ENCODE measurements around the gene ITGB1.
"Not testable (repeated sequence)": the region's sequence is repeated elsewhere in the genome, so short reads cannot be mapped to it uniquely, and the experiment has no call there.

Gene ITGB1

GRCh38 chr10:32980558-32981468, 22.8 kb upstream of the ITGB1 start:
- in situ Hi-C loops (cut with HindIII; ENCODE audit: low sequenced_read_pairs): no loop called here

- in situ Hi-C loops (cut with HindIII; ENCODE audit: low sequenced_read_pairs): no loop called here
Measured at GRCh38 chr10:32980242-32980557, 22.2 kb upstream of the ITGB1 start.

DNA sequence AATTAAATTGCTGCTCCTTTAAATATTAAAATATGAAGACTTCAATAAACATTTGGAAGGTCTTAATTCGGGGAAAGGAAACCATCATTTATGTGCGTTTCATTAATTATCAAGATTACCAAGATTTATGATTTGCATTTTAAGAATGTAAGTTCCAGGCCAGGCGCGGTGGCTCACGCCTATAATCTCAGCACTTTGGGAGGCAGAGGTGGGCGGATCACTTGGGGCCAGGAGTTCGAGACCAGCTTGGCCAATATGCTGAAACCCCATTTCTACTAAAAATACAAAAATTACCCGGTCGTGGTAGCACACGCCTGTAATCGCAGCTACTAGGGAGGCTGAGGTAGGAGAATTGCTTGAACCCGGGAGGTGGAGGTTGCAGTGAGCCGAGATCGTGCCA, 21.7 kb upstream of the ITGB1 start:
- in situ Hi-C loops (cut with HindIII; ENCODE audit: low sequenced_read_pairs): not testable (repeated sequence)

GRCh38 chr10:32979041-32979440, 21.0 kb upstream of the ITGB1 start:
- in situ Hi-C loops (cut with HindIII; ENCODE audit: low sequenced_read_pairs): no loop called here

DNA sequence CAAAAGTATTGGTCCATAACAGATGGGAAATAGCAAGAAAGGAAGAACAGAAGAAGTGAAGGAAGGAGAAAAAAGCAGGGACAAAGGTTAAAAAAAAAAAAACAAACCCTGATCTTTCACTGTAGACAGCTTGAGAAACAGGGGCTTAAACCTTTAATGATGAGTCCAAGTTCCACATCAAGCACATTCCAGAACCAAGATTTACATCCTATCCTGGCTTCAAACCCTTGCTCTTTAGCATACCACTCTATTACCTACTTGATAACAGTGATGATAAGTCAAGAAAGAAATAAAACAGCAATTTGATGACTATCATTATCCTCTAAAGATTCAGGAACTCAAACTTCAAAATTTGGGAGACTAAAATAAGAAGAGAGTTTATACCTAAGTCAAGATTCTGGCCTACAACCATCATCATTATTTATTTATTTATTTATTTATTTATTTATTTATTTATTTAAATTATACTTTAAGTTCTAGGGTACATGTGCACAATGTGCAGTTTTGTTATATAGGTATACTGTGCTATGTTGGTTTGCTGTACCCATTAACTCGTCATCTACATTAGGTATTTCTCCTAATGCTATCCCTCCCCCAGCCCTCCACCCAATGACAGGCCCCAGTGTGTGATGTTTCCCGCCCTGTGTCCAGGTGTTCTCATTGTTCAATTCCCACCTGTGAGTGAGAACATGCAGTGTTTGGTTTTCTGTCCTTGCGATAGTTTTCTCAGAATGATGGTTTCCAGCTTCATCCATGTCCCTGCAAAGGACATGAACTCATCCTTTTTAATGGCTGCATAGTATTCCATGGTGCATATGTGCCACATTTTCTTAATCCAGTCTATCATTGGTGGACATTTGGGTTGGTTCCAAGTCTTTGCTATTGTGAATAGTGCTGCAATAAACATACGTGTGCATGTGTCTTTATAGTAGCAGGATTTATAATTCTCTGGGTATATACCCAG, 20.1 kb upstream of the ITGB1 start:
- in situ Hi-C loops (cut with HindIII; ENCODE audit: low sequenced_read_pairs): not testable (repeated sequence)

DNA sequence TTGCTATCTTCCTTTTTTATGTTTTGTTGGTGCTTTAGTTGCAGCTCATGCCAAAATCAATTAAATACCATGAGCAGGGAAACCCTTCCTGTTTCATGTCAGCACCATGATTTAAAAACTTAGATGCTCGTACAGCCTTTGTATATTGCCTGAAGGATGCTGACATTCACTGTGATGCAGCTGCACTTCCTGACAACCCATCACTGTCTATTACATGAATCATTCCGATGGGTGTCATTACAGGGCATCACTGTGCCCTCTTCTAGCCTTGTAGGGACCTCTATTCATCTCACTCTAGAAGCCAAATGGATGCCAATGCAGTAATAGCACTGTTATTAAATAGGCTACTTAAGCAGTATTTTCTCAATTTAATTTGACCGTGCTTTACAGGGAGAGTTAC, 18.3 kb upstream of the ITGB1 start:
- in situ Hi-C loops (cut with HindIII; ENCODE audit: low sequenced_read_pairs): no loop called here

DNA sequence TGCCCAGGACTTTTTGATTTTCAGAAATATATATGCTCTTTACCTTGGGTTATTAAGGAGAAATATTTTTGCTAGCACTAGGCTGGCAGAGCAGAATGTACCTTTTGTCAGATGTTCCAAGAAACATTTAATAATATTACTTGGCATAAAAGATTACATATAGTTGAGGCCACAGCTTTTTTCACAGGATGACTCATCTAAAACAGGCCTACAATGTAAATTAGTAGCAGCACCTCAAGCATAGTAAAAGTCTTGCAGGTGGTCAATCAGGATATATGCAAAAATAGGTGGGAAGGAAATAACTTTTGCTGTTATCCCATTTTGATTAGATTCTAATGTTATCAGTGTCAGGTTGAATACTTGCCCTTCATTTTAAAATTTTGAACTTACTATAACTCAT, 14.9 kb upstream of the ITGB1 start:
- in situ Hi-C loops (cut with HindIII; ENCODE audit: low sequenced_read_pairs): no loop called here

DNA sequence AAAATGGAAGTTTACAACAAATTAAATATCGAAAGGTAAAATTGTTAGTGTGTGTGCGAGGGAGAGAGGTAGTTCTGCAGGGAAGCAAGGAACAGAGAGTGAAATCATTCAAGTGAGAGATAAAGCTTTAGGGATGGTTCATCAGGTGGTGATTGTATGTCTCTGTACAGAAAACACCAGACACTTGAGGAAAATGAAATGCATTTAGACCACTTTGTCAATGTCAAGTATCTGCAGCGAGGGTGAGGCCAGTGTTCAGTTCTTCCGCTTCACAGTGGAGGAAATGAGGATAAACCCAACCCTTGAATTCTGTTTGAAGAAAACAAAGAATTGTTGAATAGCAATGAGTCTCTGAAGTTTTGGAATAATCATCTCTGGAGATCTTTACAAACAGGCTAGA, 14.4 kb upstream of the ITGB1 start:
- in situ Hi-C loops (cut with HindIII; ENCODE audit: low sequenced_read_pairs): no loop called here

- in situ Hi-C loops (cut with HindIII; ENCODE audit: low sequenced_read_pairs): no loop called here
Measured at GRCh38 chr10:32971536-32972091, 13.6 kb upstream of the ITGB1 start.

DNA sequence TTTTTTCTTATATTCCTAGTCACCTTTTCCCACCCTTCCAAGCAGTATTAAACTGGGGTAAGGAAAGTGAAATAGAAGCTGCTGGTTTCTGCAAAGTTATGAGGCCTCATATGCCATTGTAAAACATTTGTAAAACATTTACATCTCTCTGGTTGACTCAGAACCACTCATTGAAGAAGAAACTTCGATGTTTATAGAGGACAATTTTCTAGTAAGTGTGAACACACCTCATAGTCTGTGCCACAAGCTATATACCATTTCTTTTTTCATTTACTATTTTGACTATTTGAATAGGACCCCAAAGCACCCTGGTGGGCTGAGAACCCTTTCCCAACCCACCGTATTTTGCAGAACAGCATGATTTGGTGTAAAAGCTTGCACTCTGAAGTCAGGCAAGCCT, 12.9 kb upstream of the ITGB1 start:
- in situ Hi-C loops (cut with HindIII; ENCODE audit: low sequenced_read_pairs): no loop called here

DNA sequence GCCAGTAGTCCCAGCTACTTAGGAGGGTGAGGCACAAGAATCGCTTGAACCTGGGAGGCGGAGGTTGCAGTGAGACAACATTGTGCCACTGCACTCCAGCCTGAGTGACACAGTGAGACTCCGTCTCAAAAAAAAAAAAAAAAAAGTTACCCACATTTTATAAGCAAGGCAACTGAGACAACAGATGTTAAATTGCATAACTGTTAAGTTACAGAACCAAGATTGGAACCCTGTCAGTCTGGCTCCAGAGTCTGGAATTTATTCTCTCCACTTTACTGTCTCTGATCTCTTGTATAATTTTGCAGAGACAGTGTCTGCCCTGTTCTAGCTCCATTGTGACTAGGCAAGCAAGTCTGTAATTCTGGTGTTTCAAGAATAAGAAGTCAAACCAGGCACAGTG, 6.2 kb upstream of the ITGB1 start:
- in situ Hi-C loops (cut with HindIII; ENCODE audit: low sequenced_read_pairs): no loop called here

GRCh38 chr10:32963096-32963495, 5.1 kb upstream of the ITGB1 start:
- in situ Hi-C loops (cut with HindIII; ENCODE audit: low sequenced_read_pairs): no loop called here

- in situ Hi-C loops (cut with HindIII; ENCODE audit: low sequenced_read_pairs): no loop called here
Measured at GRCh38 chr10:32962521-32962920, 4.5 kb upstream of the ITGB1 start.

DNA sequence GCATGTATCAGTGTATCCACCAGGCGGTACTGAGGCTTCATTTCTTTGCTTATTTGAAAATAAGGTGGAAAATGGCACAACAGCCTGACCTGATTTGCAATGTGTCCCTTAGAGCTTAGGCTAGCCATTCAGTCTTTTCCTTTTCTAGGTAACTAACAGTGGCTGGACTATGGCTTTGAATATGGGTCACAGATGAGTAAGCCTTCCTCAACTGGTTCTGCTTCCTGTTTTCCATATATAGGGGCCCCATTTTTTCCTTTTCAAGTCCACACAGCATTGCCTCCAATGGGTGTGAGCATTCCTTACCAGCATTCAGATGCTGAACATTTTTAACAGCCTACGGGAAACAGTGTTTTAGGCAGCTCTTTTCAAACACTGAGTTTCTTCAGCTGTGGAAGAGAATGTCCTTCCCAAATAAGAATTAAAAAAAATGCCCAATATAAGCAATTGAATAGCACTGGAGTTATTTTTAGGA, 3.9 kb upstream of the ITGB1 start:
- in situ Hi-C loops (cut with HindIII; ENCODE audit: low sequenced_read_pairs): no loop called here

DNA sequence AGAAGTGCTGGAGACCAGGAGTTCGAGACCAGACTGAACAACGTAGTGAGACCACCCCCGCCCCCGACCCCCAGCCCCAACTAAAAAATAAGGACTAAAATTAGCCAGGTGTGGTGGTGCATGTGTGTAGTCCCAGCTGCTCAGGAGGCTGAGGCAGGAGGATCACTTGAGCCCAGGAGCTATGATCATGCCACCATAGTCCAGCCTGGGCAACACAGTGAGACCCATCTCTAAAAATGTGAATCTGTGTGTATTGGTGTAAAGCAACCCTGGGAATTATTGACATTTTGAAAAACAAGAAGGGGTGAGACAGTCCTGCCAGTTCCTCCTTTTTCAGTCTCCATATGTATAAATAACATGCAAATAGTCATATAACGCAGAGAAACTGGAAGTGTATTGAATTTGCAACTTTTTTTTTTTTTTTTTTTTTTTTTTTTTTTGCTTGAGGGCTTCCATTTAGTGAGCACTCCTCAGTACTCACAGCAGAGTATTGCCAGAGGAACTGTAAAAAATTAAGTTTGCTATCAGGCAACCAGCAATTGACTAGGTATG, 3.4 kb upstream of the ITGB1 start:
- in situ Hi-C loops (cut with HindIII; ENCODE audit: low sequenced_read_pairs): no loop called here

DNA sequence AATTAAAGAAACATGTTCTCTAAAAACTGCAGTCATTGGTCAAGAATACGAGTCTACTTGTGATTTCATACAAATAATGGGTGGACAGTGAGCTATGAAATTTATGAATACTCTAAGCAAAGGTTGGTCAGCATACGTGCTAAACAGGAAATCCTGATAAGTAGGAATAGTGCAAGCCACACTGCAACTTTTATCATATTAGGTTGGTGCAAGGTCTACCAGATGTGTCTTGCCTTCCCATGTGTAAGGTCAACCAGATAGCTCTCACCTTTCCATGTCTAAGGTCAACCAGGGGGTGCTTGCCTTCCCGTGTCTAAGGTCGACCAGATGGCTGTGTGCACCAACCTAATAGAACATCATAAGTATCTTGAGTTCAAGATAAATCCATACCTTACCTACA, 2.0 kb upstream of the ITGB1 start:
- in situ Hi-C loops (cut with HindIII; ENCODE audit: low sequenced_read_pairs): no loop called here

DNA sequence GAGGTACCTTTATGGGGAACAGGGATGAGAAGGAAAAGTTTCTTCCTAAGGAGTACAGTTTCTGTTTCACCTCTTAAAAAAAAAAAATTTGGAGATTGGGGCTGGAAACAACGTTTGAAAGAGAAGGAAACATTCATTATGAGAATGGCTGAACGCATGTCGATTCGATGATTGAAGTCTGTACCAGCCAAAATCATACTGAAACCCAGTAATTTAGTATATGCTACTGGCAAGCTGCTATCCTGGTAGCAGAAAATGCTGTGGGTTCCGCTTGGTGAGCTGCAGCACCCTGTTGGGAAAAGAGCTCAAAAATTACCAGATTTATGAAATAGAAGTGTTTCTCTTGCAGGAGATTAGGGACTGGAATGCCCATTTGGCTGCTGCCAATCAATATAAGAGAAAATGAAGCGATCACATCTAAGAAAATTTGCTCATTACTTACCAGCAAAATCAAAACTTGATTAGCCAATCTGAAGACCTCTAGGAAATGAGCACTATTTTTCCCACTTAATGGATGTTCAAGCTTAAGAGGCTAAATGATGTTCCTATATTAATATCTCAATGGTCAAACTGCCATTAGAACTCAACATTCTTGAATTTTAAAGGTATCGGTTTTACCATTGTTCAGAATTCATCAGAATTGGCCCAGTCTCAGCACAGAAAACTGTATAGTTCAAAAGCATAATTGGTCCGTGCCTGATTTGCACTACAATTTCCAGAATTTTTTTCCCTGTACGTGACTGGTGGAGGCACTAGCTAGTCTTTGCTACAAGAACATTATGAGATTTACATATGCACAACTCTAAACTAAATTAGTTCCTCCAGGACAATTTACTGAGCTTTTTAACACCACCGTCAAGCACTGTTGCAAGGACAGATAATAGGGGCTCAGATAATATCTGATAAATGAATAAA, 1.2 kb upstream of the ITGB1 start:
- in situ Hi-C loops (cut with HindIII; ENCODE audit: low sequenced_read_pairs): no loop called here

- in situ Hi-C loops (cut with HindIII; ENCODE audit: low sequenced_read_pairs): no loop called here
Measured at GRCh38 chr10:32957341-32958084, 517 bp downstream of the ITGB1 start.

All from endothelial cell of hepatic sinusoid (primary cell).